A673 (cell line): Measurements from ENCODE around the gene RNPEPL1. TPM values are rescaled to one million over a fixed set of nuclear protein-coding genes. Genes with fewer than 3 reads are reported as not detected.

Experiments
- BruUV-seq: library from RNA; stranded (reverse); fragments of 400-500 nt; replicated peaks from 2 replicates; lab custom pipeline; 2021; lab: Mats Ljungman, UMichigan
- CTCF ChIA-PET: fragments of 300-600 bp; sonication (Branson Sonifier 250); formaldehyde crosslinking; loops from one replicate; lab custom pipeline; 2022; ENCODE audit warnings: antibody characterized with exemption; lab: Charles Lee
- POLR2A ChIA-PET: fragments of 300-600 bp; sonication (Branson Sonifier 250); formaldehyde crosslinking; loops from one replicate; lab custom pipeline; 2022; ENCODE audit warnings: antibody characterized with exemption; ENCODE audit not compliant: low non-redundant PET; lab: Charles Lee
- DNase-seq: peaks from one replicate; pipeline ENCODE4 v3.0.0-alpha.2; 2015; ENCODE audit warnings: low spot score
- H3K27ac ChIP-seq: fragments of 200-600 bp; sonication (generic); 2 replicates; pipeline ENCODE4 v1.5.1; 2016; ENCODE audit warnings: mixed run types, low read depth, mild to moderate bottlenecking, mixed read lengths, antibody characterized with exemption, low read length; ENCODE audit not compliant: poor library complexity, severe bottlenecking
- H3K27me3 ChIP-seq: fragments of 200-600 bp; sonication (generic); replicated peaks from 2 replicates; pipeline ENCODE4 v1.6.1; 2017; ENCODE audit warnings: mixed run types, low read depth, mild to moderate bottlenecking, mixed read lengths, antibody characterized with exemption, low read length; ENCODE audit not compliant: insufficient read depth, poor library complexity
- H3K36me3 ChIP-seq: fragments of 200-600 bp; sonication (generic); 2 replicates; pipeline ENCODE4 v1.6.1; 2016; ENCODE audit warnings: mixed run types, mild to moderate bottlenecking, mixed read lengths, antibody characterized with exemption, low read length; ENCODE audit not compliant: insufficient read depth, poor library complexity, severe bottlenecking
- H3K4me1 ChIP-seq: fragments of 200-600 bp; sonication (generic); 2 replicates; pipeline ENCODE4 v1.6.1; 2017; ENCODE audit warnings: mixed run types, mild to moderate bottlenecking, mixed read lengths, antibody characterized with exemption, low read length; ENCODE audit not compliant: insufficient read depth, poor library complexity, severe bottlenecking
- H3K4me3 ChIP-seq: fragments of 200-600 bp; sonication (generic); 2 replicates; pipeline ENCODE4 v1.5.1; 2016; ENCODE audit warnings: low read depth, mixed run types, mild to moderate bottlenecking, mixed read lengths, low read length; ENCODE audit not compliant: poor library complexity, severe bottlenecking
- H3K9me3 ChIP-seq: fragments of 200-600 bp; sonication (generic); 2 replicates; pipeline ENCODE4 v1.6.1; 2016; ENCODE audit warnings: mixed run types, low read depth, mild to moderate bottlenecking, mixed read lengths, antibody characterized with exemption, low read length; ENCODE audit not compliant: poor library complexity, severe bottlenecking
- EZH2 ChIP-seq: fragments of 200-600 bp; sonication (generic); IDR thresholded peaks from 2 replicates; pipeline ENCODE4 v1.6.1; 2017; ENCODE audit warnings: borderline replicate concordance, low read depth, mild to moderate bottlenecking, mixed read lengths, antibody characterized with exemption, low read length; ENCODE audit not compliant: poor library complexity, severe bottlenecking
- intact Hi-C: fragments of 100-400 bp; cut with micrococcal nuclease; formaldehyde crosslinking; loops from one replicate; pipeline ENCODE4 v1.10.0; 2022; ENCODE audit not compliant: unreplicated experiment
- total RNA-seq: library from RNA; stranded (reverse); gene quantifications from 2 replicates; pipeline ENCODE4 v1.2.3, GENCODE V29; 2021
- TF ChIP-seq, protein P1 (sequence below): fragments of 300-800, 200-600 bp; sonication (generic); conservative IDR thresholded peaks from 2 replicates; pipeline ENCODE4 v1.5.1; 2017; ENCODE audit warnings: low read depth, mild to moderate bottlenecking, antibody characterized with exemption, low read length, moderate library complexity, mixed read lengths

RNPEPL1 gene
- total RNA-seq, 1 experiment from 2014 or later = 26.5 TPM

GRCh38 chr2:240623531-240624010 lies 55.3 kb downstream of the RNPEPL1 start:
- Histone ChIP-seq H3K36me3 (no peaks in the 10 kb centered on the region), H3K27ac (no peak overlapping the region), H3K27me3 (no peaks in the 10 kb centered on the region), H3K9me3 (no peaks in the 10 kb centered on the region), H3K4me3 (no peak overlapping the region), H3K4me1 (no peaks in the 10 kb centered on the region)
- no peak for DNase-seq
- ChIA-PET CTCF (no interaction called here), POLR2A (no interaction called here)
- intact Hi-C loops = no loop called here
- TF ChIP-seq EZH2 = no peak
- TF ChIP-seq, protein P1, sequence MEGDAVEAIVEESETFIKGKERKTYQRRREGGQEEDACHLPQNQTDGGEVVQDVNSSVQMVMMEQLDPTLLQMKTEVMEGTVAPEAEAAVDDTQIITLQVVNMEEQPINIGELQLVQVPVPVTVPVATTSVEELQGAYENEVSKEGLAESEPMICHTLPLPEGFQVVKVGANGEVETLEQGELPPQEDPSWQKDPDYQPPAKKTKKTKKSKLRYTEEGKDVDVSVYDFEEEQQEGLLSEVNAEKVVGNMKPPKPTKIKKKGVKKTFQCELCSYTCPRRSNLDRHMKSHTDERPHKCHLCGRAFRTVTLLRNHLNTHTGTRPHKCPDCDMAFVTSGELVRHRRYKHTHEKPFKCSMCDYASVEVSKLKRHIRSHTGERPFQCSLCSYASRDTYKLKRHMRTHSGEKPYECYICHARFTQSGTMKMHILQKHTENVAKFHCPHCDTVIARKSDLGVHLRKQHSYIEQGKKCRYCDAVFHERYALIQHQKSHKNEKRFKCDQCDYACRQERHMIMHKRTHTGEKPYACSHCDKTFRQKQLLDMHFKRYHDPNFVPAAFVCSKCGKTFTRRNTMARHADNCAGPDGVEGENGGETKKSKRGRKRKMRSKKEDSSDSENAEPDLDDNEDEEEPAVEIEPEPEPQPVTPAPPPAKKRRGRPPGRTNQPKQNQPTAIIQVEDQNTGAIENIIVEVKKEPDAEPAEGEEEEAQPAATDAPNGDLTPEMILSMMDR = no peak
- BruUV-seq = no TSS peak

DNA sequence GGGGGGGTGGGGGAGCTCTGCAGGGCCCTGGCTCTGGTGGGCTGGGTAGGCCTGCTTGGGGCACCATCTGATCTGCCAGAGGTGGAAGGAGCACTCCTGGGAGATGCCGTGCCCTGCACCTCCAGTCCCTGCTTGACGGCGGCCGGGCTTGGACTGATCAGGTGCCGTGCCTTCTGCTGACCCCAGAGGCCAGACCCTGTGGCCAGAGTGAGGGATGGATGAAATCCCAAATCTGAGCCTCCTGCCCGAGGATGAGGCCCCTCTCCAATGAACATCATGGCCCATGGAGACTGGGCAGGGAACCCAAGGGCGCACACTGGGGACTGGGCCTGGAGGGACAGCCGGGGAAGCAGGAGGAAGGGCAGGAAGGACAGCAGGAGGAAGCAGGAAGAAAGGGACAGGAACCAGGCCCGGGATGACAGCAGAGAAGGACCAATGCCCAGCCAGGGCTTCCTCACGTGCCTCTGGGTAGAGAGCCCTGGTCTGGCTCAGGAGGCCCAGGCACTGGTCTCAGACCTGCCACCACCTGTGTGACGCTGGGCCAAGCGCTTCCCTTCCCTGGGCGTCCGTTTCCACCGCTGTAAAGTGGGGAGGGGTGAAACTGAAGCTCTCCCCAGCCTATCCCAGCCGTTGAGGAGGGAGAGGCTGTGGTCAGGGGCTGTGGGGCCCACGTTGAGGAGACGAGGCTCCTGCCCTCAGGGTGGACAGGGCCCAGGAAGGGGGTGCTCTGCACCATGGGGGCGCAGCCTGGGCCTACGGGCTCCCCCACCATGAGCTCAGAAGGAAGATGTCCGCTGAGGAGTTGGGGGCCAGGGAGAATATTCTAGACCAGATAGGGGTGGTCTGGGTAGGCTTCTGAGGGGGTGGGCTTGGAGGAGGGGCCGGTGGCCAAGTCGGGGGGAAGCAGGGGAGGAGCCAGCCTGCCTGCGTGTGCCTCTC lies 56.0 kb downstream of the RNPEPL1 start:
- no peaks in the 10 kb centered on the region for H3K9me3 ChIP-seq
- no peaks in the 10 kb centered on the region for H3K27me3 ChIP-seq
- H3K4me1 ChIP-seq = no peaks in the 10 kb centered on the region
- ChIA-PET CTCF (no interaction called here), POLR2A (no interaction called here)
- H3K4me3 ChIP-seq = no peak overlapping the region
- TF ChIP-seq EZH2 = no peak
- TF ChIP-seq, protein P1 = no peak
- H3K36me3 ChIP-seq = no peaks in the 10 kb centered on the region
- no peak overlapping the region for H3K27ac ChIP-seq
- no peak for DNase-seq
- intact Hi-C loops = no loop called here
- no TSS peak for BruUV-seq

GRCh38 chr2:240624950-240625621 lies 56.8 kb downstream of the RNPEPL1 start, which contains the start of gene GPR35:
Gene GPR35, plus strand, starts transcription at chr2:240625480. Its CDS starts 4,473 bp downstream, at chr2:240629953.
- H3K27ac ChIP-seq = no peak within 1 kb of the TSS
- POLR2A ChIA-PET = no interaction called here
- no peaks in the 10 kb centered on the region for H3K9me3 ChIP-seq
- no peaks in the 10 kb centered on the region for H3K36me3 ChIP-seq
- no peak within 1 kb of the TSS for H3K4me3 ChIP-seq
- no peaks in the 10 kb centered on the region for H3K27me3 ChIP-seq
- intact Hi-C loops = no loop called here
- BruUV-seq = no TSS peak
- no peaks in the 10 kb centered on the region for H3K4me1 ChIP-seq
- TF ChIP-seq, protein P1 = no peak
- no peak for TF ChIP-seq EZH2
- no peak for DNase-seq
- CTCF ChIA-PET = no interaction called here
